H9 (cell line): ENCODE measurements around the gene PEX10. TPM values are rescaled to one million over a fixed set of nuclear protein-coding genes. Genes with fewer than 3 reads are reported as not detected.

Experiments used
- DNase-seq: peaks from one replicate; pipeline ENCODE4 v3.0.0-alpha.2; 2017
- H2AFZ ChIP-seq: one replicate; pipeline ENCODE4 v1.6.1; 2013; ENCODE audit warnings: mild to moderate bottlenecking, low read length, control low read depth, moderate library complexity
- H2AK5ac ChIP-seq: 2 replicates; pipeline ENCODE4 v1.6.1; 2013; ENCODE audit warnings: low read length, control low read depth, mixed read lengths; ENCODE audit not compliant: insufficient read length
- H2BK120ac ChIP-seq: one replicate; pipeline ENCODE4 v1.6.1; 2013; ENCODE audit warnings: low read depth, mild to moderate bottlenecking, low read length, control low read depth, inconsistent platforms; ENCODE audit not compliant: poor library complexity, severe bottlenecking
- H2BK12ac ChIP-seq: 2 replicates; pipeline ENCODE4 v1.6.1; 2013; ENCODE audit warnings: low read length, control low read depth, mixed read lengths, low read depth; ENCODE audit not compliant: insufficient read length
- H2BK15ac ChIP-seq: 2 replicates; pipeline ENCODE4 v1.6.1; 2013; ENCODE audit warnings: low read depth, low read length, control low read depth
- H2BK20ac ChIP-seq: one replicate; pipeline ENCODE4 v1.6.1; 2013; ENCODE audit warnings: low read depth, mild to moderate bottlenecking, low read length, control low read depth, inconsistent platforms; ENCODE audit not compliant: poor library complexity, severe bottlenecking
- H2BK5ac ChIP-seq: 2 replicates; pipeline ENCODE4 v1.6.1; 2013; ENCODE audit warnings: low read length, control low read depth, mixed read lengths; ENCODE audit not compliant: insufficient read length
- H3K14ac ChIP-seq: 2 replicates; pipeline ENCODE4 v1.6.1; 2013; ENCODE audit warnings: low read length, control low read depth; ENCODE audit not compliant: insufficient read depth
- H3K18ac ChIP-seq: 2 replicates; pipeline ENCODE4 v1.6.1; 2013; ENCODE audit warnings: low read depth, mild to moderate bottlenecking, mixed read lengths, low read length, control low read depth; ENCODE audit not compliant: insufficient read length
- H3K23ac ChIP-seq: 2 replicates; pipeline ENCODE4 v1.6.1; 2013; ENCODE audit warnings: low read length, control low read depth, mixed read lengths, low read depth; ENCODE audit not compliant: insufficient read length
- H3K23me2 ChIP-seq: 2 replicates; pipeline ENCODE4 v1.6.1; 2013; ENCODE audit warnings: low read depth, mild to moderate bottlenecking, mixed read lengths, low read length, control low read depth; ENCODE audit not compliant: insufficient read length, poor library complexity, severe bottlenecking
- H3K27ac ChIP-seq: 2 replicates; pipeline ENCODE4 v1.5.1; 2013; ENCODE audit warnings: low read length, control low read depth, mixed read lengths, low read depth; ENCODE audit not compliant: insufficient read length
- H3K27me3 ChIP-seq: 2 replicates; pipeline ENCODE4 v1.6.1; 2013; ENCODE audit warnings: low read length, control low read depth, inconsistent platforms; ENCODE audit not compliant: insufficient read depth
- H3K4ac ChIP-seq: 2 replicates; pipeline ENCODE4 v1.6.1; 2013; ENCODE audit warnings: low read depth, mild to moderate bottlenecking, control low read depth, inconsistent platforms, low read length, moderate library complexity
- H3K4me1 ChIP-seq: 2 replicates; pipeline ENCODE4 v1.6.1; 2013; ENCODE audit warnings: low read length, control low read depth, inconsistent platforms; ENCODE audit not compliant: insufficient read depth
- H3K4me2 ChIP-seq: 2 replicates; pipeline ENCODE4 v1.6.1; 2013; ENCODE audit warnings: low read length, control low read depth, mixed read lengths; ENCODE audit not compliant: insufficient read length, insufficient read depth
- H3K56ac ChIP-seq: 2 replicates; pipeline ENCODE4 v1.6.1; 2013; ENCODE audit warnings: low read depth, mild to moderate bottlenecking, mixed read lengths, low read length, control low read depth; ENCODE audit not compliant: insufficient read length
- H3K79me1 ChIP-seq: 2 replicates; pipeline ENCODE4 v1.6.1; 2013; ENCODE audit warnings: low read depth, mild to moderate bottlenecking, moderate library complexity, low read length, control low read depth, inconsistent platforms; ENCODE audit not compliant: insufficient read depth, poor library complexity, severe bottlenecking
- H3K79me2 ChIP-seq: 2 replicates; pipeline ENCODE4 v1.6.1; 2013; ENCODE audit warnings: low read length, control low read depth, inconsistent platforms; ENCODE audit not compliant: insufficient read depth
- H3K9ac ChIP-seq: 2 replicates; pipeline ENCODE4 v1.6.1; 2013; ENCODE audit warnings: low read length, control low read depth, mixed read lengths; ENCODE audit not compliant: insufficient read length; ENCODE audit errors: extremely low read depth
- H3K9me3 ChIP-seq: one replicate; pipeline ENCODE4 v1.6.1; 2013; ENCODE audit warnings: low read depth, low read length, inconsistent platforms; ENCODE audit not compliant: control insufficient read depth
- H3T11ph ChIP-seq: one replicate; pipeline ENCODE4 v1.6.1; 2013; ENCODE audit warnings: mild to moderate bottlenecking, low read length, control low read depth, inconsistent platforms
- H4K20me1 ChIP-seq: one replicate; pipeline ENCODE4 v1.6.1; 2013; ENCODE audit not compliant: control insufficient read depth, insufficient read length, insufficient read depth
- H4K5ac ChIP-seq: 2 replicates; pipeline ENCODE4 v1.6.1; 2013; ENCODE audit warnings: low read depth, mild to moderate bottlenecking, mixed read lengths, low read length, control low read depth; ENCODE audit not compliant: insufficient read length
- H4K8ac ChIP-seq: replicated peaks from 2 replicates; pipeline ENCODE4 v1.6.1; 2013; ENCODE audit warnings: low read length, control low read depth, mixed read lengths, low read depth; ENCODE audit not compliant: insufficient read length
- H4K91ac ChIP-seq: 2 replicates; pipeline ENCODE4 v1.6.1; 2013; ENCODE audit warnings: low read depth, mild to moderate bottlenecking, moderate library complexity, mixed read lengths, low read length, control low read depth; ENCODE audit not compliant: insufficient read length
- H3K27ac Mint-ChIP-seq, 3 experiments: 2 replicates in 2 of 3; 3 replicates in 1 of 3; pipeline ENCODE4 v1.8.0; 2020 to 2021; ENCODE audit warnings: mixed read lengths in 3 of 3, mild to moderate bottlenecking in 1 of 3, moderate library complexity in 1 of 3
- H3K27me3 Mint-ChIP-seq: 2 replicates; pipeline ENCODE4 v1.8.0; 2021; ENCODE audit warnings: low read depth, mild to moderate bottlenecking, moderate library complexity, mixed read lengths
- H3K36me3 Mint-ChIP-seq, 3 experiments: 2 replicates in 2 of 3; 3 replicates in 1 of 3; pipeline ENCODE4 v1.8.0; 2020 to 2021; ENCODE audit warnings: low read depth in 3 of 3, mixed read lengths in 3 of 3; ENCODE audit not compliant: insufficient read depth in 1 of 3
- H3K4me1 Mint-ChIP-seq, 2 experiments: 2 replicates each; pipeline ENCODE4 v1.8.0; 2020; ENCODE audit warnings: mixed read lengths in 2 of 2
- H3K4me3 Mint-ChIP-seq, 2 experiments: 2 replicates in 1 of 2; 3 replicates in 1 of 2; pipeline ENCODE4 v1.8.0; 2020 to 2021; ENCODE audit warnings: mild to moderate bottlenecking in 2 of 2, mixed read lengths in 2 of 2, moderate library complexity in 1 of 2
- H3K9me3 Mint-ChIP-seq, 2 experiments: 2 replicates in 1 of 2; 3 replicates in 1 of 2; pipeline ENCODE4 v1.8.0; 2020; ENCODE audit warnings: mild to moderate bottlenecking in 2 of 2, mixed read lengths in 2 of 2, moderate library complexity in 1 of 2
- CTCF ChIP-seq: fragments of 200-600 bp; sonication (generic); conservative IDR thresholded peaks from 3 replicates; pipeline ENCODE4 v1.8.0; 2021; ENCODE audit warnings: antibody characterized with exemption, mild to moderate bottlenecking
- WGBS: extraction: QIAGEN DNeasy Blood & Tissue Kit; methylation state at CpG from one replicate; pipeline ENCODE4 v1.1.7; 2013; ENCODE audit warnings: missing lambda C conversion rate, low lambda C conversion rate, mixed read lengths; ENCODE audit not compliant: insufficient read length; ENCODE audit errors: extremely low coverage; 5-methylcytosine and 5-hydroxymethylcytosine counted together
- total RNA-seq: library from RNA; stranded (reverse); gene quantifications from 2 replicates; pipeline ENCODE4 v1.2.1, GENCODE V29; 2021

PEX10 gene
- total RNA-seq, 1 experiment from 2014 or later, result 34.4 TPM

- Histone ChIP-seq H2BK20ac (no peak overlapping the region), H2BK15ac (no peak overlapping the region), H3K23me2 (no peaks in the 10 kb centered on the region), H3K4ac (no peak overlapping the region), H2AK5ac (no peak overlapping the region), H3K18ac (no peak overlapping the region), H3K56ac (no peak overlapping the region), H3K79me1 (no peaks in the 10 kb centered on the region), H3K14ac (no peak overlapping the region; the same call in 1 of the 2 replicates), H3K9ac (no peak overlapping the region), H2BK12ac (no peak overlapping the region), H3K9me3 (no peaks in the 10 kb centered on the region), H3T11ph (no peak overlapping the region), H4K20me1 (no peaks in the 10 kb centered on the region), H3K27ac (no peak overlapping the region), H4K8ac (no peak overlapping the region), H4K5ac (no peak overlapping the region), H3K4me1 (no peaks in the 10 kb centered on the region), H2AFZ (no peak overlapping the region), H2BK5ac (no peak overlapping the region), H3K79me2 (no peaks in the 10 kb centered on the region), H2BK120ac (no peak overlapping the region), H4K91ac (no peak overlapping the region), H3K27me3 (no peaks in the 10 kb centered on the region), H3K23ac (no peak overlapping the region), H3K4me2 (no peak overlapping the region)
- Mint-ChIP-seq H3K27me3 (no peaks in the 10 kb centered on the region), H3K4me3 (no peak overlapping the region), H3K9me3 (no peaks in the 10 kb centered on the region), H3K4me1 (no peaks in the 10 kb centered on the region), H3K36me3 (no peaks in the 10 kb centered on the region), H3K27ac (peak overlapping the region in 1 of 3 experiments; percentile 57; a peak in 1 of 7 replicates)
- TF ChIP-seq CTCF, result no peak
- no CpG with 5 or more reads among the region's 28 CpGs for WGBS
- DNase-seq, result no peak
Measured at GRCh38 chr1:2355373-2356261, 56.7 kb downstream of the PEX10 start.
